ENCODE results near the gene ERGIC3. TPM values are rescaled to one million over a fixed set of nuclear protein-coding genes. Genes with fewer than 3 reads are reported as not detected.

The ERGIC3 gene
- total and polyA plus RNA-seq, 2 donors (not counting 1 experiment from before 2014, with no cell fraction given) = 191 to 254 TPM

DNA sequence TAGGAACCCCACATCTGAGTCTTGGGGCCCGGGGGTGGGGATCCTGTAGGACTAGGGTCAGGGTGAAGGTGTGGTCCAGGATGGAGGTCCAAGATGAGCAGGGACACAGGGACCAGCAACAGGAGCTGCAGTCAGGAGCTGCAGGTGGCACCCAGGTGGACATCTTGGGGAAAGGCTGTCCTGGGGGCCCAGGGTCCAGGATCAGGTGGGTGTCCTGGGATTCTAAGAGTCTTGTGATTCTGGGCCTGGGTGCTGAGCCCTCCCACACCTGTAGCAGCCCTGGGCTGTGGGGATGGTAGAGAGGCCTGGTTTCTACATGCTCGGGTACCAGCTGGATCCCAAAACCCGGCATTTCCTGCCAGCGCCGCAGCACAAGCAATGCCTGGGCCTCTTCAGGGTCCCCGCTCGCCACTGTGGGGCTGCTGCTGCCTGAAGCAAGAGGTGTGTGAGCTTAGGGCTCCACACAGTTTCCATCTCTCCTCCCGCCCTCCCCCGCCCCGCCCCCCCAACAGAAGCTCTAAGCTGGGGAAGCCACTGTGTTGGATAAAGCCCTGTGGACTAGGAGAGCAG, 20.7 kb downstream of the ERGIC3 start:
- DNase-seq = no peak
- intact Hi-C loops (cut with micrococcal nuclease) = no loop called here
- Histone ChIP-seq H3K27me3 (replicated peaks in 1 of 4; ENCODE audit: control extremely low read depth in 1 of 4, control insufficient read depth in 3 of 4, insufficient read depth in 4 of 4, low read length in 3 of 4) (no peaks in the 10 kb centered on the region), H3K79me2 (ENCODE audit: control insufficient read depth, insufficient read depth, low read length) (no peaks in the 10 kb centered on the region), H3K9ac (ENCODE audit: low read length) (no peak overlapping the region), H3K4me3 (ENCODE audit: control extremely low read depth in 1 of 5, extremely low read depth in 1 of 5, insufficient read depth in 1 of 5, low read depth in 2 of 5, low read length in 4 of 5) (no peak overlapping the region), H4K20me1 (ENCODE audit: control insufficient read depth, insufficient read depth, low read length, poor library complexity, severe bottlenecking) (no peaks in the 10 kb centered on the region), H3K4me1 (ENCODE audit: control insufficient read depth in 2 of 2, insufficient read depth in 2 of 2, low read length in 2 of 2) (no peaks in the 10 kb centered on the region), H3K9me3 (ENCODE audit: control extremely low read depth in 1 of 3, control insufficient read depth in 2 of 3, insufficient read depth in 1 of 3, low read length in 2 of 3) (no peaks in the 10 kb centered on the region), H3K4me2 (replicated peaks; ENCODE audit: low read depth, low read length, poor library complexity, severe bottlenecking) (no peak overlapping the region), H3K27ac (ENCODE audit: low read length in 2 of 2) (no peak overlapping the region), H3K36me3 (replicated peaks in 1 of 2; ENCODE audit: control extremely low read depth in 1 of 2, control insufficient read depth in 1 of 2, extremely low read depth in 1 of 2, insufficient read depth in 2 of 2, low read length in 1 of 2) (no peaks in the 10 kb centered on the region), H2AFZ (ENCODE audit: insufficient read depth, low read depth, low read length, poor library complexity, severe bottlenecking) (no peak overlapping the region)
- ATAC-seq (ENCODE audit: low read depth) = no peak
- TF ChIP-seq EZH2 (IDR thresholded peaks at IDR 0.05; ENCODE audit: borderline replicate concordance, insufficient read depth, low read depth, low read length, poor library complexity, severe bottlenecking) = no peak
- TF ChIP-seq, protein P1, sequence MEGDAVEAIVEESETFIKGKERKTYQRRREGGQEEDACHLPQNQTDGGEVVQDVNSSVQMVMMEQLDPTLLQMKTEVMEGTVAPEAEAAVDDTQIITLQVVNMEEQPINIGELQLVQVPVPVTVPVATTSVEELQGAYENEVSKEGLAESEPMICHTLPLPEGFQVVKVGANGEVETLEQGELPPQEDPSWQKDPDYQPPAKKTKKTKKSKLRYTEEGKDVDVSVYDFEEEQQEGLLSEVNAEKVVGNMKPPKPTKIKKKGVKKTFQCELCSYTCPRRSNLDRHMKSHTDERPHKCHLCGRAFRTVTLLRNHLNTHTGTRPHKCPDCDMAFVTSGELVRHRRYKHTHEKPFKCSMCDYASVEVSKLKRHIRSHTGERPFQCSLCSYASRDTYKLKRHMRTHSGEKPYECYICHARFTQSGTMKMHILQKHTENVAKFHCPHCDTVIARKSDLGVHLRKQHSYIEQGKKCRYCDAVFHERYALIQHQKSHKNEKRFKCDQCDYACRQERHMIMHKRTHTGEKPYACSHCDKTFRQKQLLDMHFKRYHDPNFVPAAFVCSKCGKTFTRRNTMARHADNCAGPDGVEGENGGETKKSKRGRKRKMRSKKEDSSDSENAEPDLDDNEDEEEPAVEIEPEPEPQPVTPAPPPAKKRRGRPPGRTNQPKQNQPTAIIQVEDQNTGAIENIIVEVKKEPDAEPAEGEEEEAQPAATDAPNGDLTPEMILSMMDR (IDR thresholded peaks at IDR 0.05) = no peak
- ChIA-PET POLR2A (interaction anchor here (0.7 kb wide), 2 partner anchors 21 to 181 kb away, joined by 4 to 9 read pairs; partner anchors contain the start of gene ERGIC3), CTCF (no interaction called here)
- WGBS (ENCODE audit: insufficient coverage) = 96% methylated on average over 6 of the region's 10 CpGs
- Mint-ChIP-seq H3K27ac (no peak overlapping the region), H3K9me3 (ENCODE audit: insufficient read depth) (no peaks in the 10 kb centered on the region), H3K4me3 (no peak overlapping the region), H3K27me3 (no peaks in the 10 kb centered on the region), H3K4me1 (no peaks in the 10 kb centered on the region)

DNA sequence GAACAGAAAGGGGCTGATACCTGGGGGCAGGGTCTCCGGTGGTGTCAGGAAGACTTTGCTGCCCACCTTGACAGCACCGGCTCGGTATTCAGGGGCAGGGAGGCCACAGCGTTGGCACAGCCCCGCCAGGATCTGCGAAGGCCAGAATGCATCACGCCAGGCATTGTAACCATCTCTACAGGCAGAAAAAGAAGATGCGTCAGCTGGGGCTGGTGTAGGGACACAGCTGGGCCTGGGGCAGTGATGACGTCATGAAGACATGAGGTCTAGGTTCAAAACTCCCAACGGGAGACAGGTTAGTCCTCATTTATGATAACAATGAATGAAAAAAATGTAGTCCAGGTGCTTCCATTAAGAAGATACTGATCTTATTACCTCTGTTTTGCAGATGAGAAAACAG, 22.0 kb downstream of the ERGIC3 start:
- Mint-ChIP-seq H3K9me3 (ENCODE audit: insufficient read depth) (no peaks in the 10 kb centered on the region), H3K4me1 (no peaks in the 10 kb centered on the region), H3K27ac (no peak overlapping the region), H3K27me3 (peaks cover 4% of the 10 kb centered on the region), H3K4me3 (no peak overlapping the region)
- H3K9ac ChIP-seq (ENCODE audit: low read length) = no peak overlapping the region
- intact Hi-C loops (cut with micrococcal nuclease) = no loop called here
- no peak overlapping the region for H3K27ac ChIP-seq (ENCODE audit: low read length in 2 of 2)
- WGBS (ENCODE audit: insufficient coverage) = 96% methylated on average over 10 of the region's 10 CpGs
- no peaks in the 10 kb centered on the region for H3K9me3 ChIP-seq (ENCODE audit: control extremely low read depth in 1 of 3, control insufficient read depth in 2 of 3, insufficient read depth in 1 of 3, low read length in 2 of 3)
- H3K4me1 ChIP-seq (ENCODE audit: control insufficient read depth in 2 of 2, insufficient read depth in 2 of 2, low read length in 2 of 2) = no peaks in the 10 kb centered on the region
- no peaks in the 10 kb centered on the region for H3K36me3 ChIP-seq (replicated peaks in 1 of 2; ENCODE audit: control extremely low read depth in 1 of 2, control insufficient read depth in 1 of 2, extremely low read depth in 1 of 2, insufficient read depth in 2 of 2, low read length in 1 of 2)
- H3K27me3 ChIP-seq (replicated peaks in 1 of 4; ENCODE audit: control extremely low read depth in 1 of 4, control insufficient read depth in 3 of 4, insufficient read depth in 4 of 4, low read length in 3 of 4) = no peaks in the 10 kb centered on the region
- ChIA-PET POLR2A (interaction anchor here (0.6 kb wide), 1 partner anchor 22 kb away, joined by 3 read pairs; no protein-coding TSS in a partner anchor), CTCF (interaction anchor here (1.3 kb wide), 1 partner anchor 40 kb away, joined by 3 read pairs; no protein-coding TSS in a partner anchor)
- no peaks in the 10 kb centered on the region for H3K79me2 ChIP-seq (ENCODE audit: control insufficient read depth, insufficient read depth, low read length)
- H3K4me2 ChIP-seq (replicated peaks; ENCODE audit: low read depth, low read length, poor library complexity, severe bottlenecking) = no peak overlapping the region
- ATAC-seq (ENCODE audit: low read depth) (no peak), DNase-seq (no peak)
- no peak overlapping the region for H3K4me3 ChIP-seq (ENCODE audit: control extremely low read depth in 1 of 5, extremely low read depth in 1 of 5, insufficient read depth in 1 of 5, low read depth in 2 of 5, low read length in 4 of 5)
- no peak overlapping the region for H2AFZ ChIP-seq (ENCODE audit: insufficient read depth, low read depth, low read length, poor library complexity, severe bottlenecking)
- no peaks in the 10 kb centered on the region for H4K20me1 ChIP-seq (ENCODE audit: control insufficient read depth, insufficient read depth, low read length, poor library complexity, severe bottlenecking)
- TF ChIP-seq, protein P1 (IDR thresholded peaks at IDR 0.05) = no peak
- no peak for TF ChIP-seq EZH2 (IDR thresholded peaks at IDR 0.05; ENCODE audit: borderline replicate concordance, insufficient read depth, low read depth, low read length, poor library complexity, severe bottlenecking)
